CD4-positive, alpha-beta T cell treated with Interleukin-2 at 100 ng/mL for 4 hours (primary cell): Measurements from ENCODE around the gene C8G.

ENCODE experiments used
- DNase-seq: peaks from one replicate; pipeline ENCODE4 v3.0.0-alpha.2; 2020; ENCODE audit warnings: low spot score

The C8G gene

GRCh38 chr9:136944519-136945332 lies at the start of gene C8G, which contains the start of gene FBXW5:
Gene C8G (plus strand): TSS chr9:136945243. CDS start chr9:136945321, 78 bp downstream.
Gene FBXW5 (minus strand): TSS chr9:136944738. CDS start chr9:136944083, 655 bp downstream.
- peak; percentile 94 for DNase-seq

DNA sequence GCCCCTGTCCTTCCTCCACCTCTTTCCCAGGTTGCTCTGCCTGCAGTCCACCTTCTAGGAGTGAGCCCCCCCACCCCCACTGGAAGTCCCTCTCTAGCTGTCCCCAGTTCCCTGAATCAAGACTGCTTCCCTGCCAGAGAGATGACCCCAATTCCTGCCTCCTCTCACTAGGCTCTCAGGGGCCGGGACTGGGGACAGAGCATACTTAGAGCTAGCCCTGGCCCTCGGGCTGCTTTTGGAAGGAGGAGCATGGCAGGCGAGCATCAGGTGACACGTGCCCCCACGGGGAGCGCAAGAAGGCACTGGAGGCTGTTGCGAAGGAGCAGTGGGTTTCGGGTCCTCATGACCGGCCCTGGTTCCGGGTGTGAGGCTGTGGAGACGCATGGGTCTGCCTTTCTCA lies 49.0 kb upstream of the C8G start:
- DNase-seq, result no peak

DNA sequence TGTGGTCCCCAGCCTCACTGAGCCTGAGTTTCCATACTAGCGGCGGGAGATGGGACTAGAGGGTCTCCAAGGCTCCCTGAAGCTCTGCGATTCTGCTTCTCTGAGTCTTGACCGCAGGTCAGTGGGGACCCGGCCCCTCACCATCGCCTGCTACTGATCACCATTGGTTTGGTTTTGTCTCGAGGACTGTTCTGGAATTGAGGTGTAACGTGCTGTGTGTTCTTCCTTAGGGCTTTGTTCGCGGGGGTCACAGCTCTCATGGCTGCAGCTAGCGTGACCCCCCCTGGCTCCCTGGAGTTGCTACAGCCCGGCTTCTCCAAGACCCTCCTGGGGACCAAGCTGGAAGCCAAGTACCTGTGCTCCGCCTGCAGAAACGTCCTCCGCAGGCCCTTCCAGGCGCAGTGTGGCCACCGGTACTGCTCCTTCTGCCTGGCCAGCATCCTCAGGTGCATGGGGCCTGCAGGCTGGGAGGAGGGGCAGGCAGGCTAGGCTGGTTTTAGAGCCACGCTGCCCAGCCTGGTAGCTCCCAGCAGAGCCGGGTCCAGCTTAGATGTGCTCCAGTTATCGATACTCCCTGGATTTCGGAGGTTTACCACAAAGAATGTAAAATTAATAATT lies 46.5 kb upstream of the C8G start:
- DNase-seq, result no peak

GRCh38 chr9:136899196-136899595 lies 45.8 kb upstream of the C8G start:
- no peak for DNase-seq

GRCh38 chr9:136900556-136900955 lies 44.5 kb upstream of the C8G start:
- no peak for DNase-seq

- DNase-seq, result no peak
These were observed 44.0 kb upstream of the C8G start for GRCh38 chr9:136900988-136901515.

DNA sequence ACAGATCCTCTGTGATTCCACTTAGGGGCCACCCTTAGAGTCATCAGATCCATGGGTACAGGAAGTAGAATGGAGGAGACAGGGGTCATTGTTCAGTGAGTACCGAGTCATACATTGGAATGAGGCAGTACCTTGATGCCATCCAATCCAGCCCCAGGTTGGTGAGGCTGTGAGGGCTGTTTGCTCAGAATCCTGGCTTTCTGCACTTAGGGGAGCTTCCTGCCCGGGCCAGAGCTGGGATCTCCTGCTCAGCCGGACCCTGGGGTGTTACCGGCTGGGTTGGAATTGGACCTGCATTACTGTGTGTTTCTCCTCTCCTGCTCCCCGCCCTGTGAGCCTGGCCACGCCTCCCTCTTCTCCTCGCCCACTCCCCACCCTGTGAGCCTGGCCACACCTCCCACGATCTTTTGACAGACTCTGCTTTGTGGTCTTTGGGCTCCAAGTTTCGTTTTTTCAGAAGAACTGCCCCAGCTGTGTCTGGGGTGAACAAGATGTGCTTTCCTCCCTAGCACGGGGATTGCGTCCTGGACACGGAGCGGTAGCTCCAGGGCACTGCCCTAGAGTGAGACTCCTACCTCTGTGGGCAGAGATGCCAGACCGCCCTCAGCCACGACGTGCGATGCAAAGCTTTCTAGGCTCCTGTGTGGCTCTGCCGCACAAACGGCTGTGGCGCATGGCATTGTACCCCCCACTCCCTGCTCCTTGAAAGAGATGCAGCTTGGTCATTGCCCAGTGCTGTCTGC lies 43.4 kb upstream of the C8G start:
- DNase-seq, result peak; percentile 76

GRCh38 chr9:136902259-136902821 lies 42.7 kb upstream of the C8G start:
- peak; percentile 92 for DNase-seq

DNA sequence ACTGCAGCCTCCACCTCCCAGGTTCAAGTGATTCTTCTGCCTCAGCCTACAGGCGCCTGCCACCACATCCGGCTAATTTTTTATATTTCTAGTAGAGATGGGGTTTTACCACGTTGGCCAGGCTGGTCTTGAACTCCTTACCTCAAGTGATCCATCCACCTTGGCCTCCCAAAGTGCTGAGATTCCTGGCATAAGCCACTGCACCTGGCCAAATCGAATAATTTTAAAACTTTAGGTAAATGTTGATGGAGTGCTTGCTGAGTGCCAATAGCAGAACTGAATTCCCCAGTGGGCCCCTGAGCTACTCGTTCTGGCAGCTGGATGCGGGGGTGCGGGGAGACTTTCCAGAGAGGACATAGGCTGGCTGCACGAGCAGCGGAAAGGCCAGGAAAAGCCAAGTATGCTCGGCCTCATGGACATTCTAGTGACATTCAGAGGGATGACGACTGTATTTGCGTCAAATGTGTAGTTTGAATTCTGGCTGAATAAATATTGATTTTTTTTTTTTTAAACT lies 41.9 kb upstream of the C8G start:
- DNase-seq, result peak; percentile 33

DNA sequence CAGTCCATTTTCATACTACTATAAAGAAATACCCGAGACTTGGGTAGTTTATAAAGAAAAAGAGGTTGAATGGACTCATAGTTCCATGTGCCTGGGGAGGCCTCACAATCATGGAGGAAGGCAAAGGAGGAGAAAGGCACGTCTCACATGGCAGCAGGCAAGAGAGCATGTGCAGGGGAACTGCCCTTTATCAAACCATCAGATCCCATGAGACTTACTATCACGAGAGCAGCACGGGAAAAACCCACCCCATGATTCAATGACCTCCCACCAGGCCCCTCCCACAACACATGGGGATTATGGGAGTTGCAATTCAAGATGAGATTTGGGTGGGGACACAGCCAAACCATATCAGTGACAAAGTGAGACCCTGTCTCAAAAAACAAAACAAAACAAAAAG lies 38.8 kb upstream of the C8G start:
- DNase-seq, result no peak

- no peak for DNase-seq
These were observed 37.8 kb upstream of the C8G start for GRCh38 chr9:136907011-136907914.

DNA sequence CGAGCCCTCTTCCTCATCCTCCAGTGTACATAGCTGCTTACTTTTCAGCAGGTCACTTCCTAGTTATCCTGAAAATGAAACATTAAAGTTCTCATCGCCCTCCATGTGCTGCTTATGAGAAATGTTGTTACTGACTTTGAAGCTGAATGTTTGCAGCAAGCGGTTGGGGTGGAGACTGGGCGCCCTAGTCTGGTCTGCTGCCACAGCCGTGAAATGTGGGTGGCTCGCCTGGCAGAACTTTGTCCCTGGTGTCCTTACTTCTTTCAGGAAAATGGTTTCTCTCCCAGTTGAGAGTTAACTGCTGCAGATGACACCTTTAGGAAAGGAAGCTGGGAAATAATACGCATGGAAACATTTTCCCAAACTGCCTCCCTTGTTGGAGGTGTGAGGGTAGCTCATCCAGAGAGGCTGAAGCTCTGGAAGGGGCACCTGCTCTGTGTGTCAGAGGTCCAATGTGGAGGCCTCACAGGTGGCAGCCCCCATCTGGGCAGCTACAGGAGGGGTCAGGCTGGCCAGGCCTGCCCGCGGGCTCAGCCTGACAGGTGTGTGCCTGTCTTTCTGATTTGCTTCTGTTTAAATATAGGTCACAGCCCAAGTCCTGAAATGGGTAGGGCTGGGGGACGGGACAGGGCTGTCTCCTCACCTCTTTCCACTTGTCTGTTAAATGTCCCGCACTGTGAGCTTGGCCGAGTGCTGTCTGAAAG lies 34.7 kb upstream of the C8G start:
- DNase-seq, result no peak

DNA sequence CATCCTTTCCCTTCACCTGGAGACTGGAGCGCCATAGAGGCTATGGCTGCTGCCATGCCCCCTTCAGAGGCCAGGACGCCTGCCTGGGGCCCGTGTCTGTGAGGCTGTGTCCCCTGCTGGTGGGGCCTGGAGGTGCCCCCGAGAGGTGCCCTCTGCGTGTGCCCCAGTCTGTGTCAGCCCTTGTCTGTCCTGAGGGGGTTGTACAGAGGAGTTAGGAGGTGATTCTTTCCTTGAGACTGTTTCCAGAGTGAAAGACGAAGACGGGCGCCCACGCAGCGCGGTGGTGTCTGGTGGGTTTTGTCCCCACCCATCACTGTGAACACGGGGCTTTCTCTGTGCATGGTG lies 34.2 kb upstream of the C8G start:
- DNase-seq, result no peak

DNA sequence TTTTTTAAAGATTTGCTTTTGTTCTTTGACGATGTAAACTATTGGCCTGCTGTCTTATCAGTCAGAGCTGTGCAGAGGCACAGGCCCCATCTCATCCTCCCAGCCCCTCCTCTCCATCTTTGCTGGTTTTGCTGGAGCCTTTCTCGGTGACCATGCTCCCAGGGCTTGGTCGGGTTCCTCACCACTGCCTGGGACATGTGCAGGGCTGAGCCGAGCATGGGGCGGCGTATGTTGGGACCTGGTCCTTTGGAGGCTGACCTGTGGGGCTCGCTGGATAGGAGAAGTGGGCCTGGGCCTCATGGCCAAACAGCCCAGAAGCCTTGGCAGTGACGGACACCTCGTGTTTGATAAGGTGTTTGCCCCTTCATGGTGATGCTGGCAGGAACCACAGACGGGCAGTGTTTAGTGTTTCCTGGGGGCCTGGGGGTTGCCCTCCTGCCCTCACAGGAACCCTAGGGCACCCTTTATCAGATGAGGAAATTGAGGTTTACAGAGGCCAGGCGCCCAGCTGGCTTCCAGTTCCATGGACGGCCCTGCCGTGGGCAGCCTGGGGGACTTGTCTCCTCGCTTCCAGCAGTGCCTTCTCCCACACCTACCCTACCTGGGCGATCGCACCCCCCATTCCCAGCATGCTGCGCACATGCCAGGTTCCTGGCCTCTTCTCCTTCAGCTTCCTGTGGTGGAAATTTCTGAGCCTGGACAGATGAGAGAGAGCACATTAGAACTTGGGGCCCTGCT lies 31.2 kb upstream of the C8G start:
- no peak for DNase-seq

- no peak for DNase-seq
These were observed 29.3 kb upstream of the C8G start for GRCh38 chr9:136915632-136916329.

GRCh38 chr9:136916330-136917184 lies 28.5 kb upstream of the C8G start:
- DNase-seq, result no peak

GRCh38 chr9:136917902-136918301 lies 27.1 kb upstream of the C8G start:
- DNase-seq, result no peak

DNA sequence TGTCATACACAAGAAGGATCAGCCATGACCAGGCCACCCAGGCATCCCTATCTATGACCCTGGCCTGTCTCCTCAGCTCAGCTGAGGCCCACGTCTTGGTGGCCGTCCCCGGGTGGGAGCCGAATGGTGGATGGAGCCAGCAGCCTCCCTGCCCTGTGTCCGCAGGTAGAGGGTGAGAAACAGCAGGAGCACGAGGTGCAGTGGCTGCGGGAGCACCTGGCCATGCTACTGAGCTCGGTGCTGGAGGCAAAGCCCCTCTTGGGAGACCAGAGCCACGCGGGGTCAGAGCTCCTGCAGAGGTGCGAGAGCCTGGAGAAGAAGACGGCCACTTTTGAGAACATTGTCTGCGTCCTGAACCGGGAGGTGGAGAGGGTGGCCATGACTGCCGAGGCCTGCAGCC lies 25.0 kb upstream of the C8G start:
- no peak for DNase-seq
